Measurements from ENCODE around the gene ZSWIM1. TPM values are rescaled to one million over a fixed set of nuclear protein-coding genes. Genes with fewer than 3 reads are reported as not detected.

Gene ZSWIM1
- total and polyA plus RNA-seq, 2 of the 4 experiments (the other 2 are of a cell fraction), result 4.2 to 10.0 TPM

DNA sequence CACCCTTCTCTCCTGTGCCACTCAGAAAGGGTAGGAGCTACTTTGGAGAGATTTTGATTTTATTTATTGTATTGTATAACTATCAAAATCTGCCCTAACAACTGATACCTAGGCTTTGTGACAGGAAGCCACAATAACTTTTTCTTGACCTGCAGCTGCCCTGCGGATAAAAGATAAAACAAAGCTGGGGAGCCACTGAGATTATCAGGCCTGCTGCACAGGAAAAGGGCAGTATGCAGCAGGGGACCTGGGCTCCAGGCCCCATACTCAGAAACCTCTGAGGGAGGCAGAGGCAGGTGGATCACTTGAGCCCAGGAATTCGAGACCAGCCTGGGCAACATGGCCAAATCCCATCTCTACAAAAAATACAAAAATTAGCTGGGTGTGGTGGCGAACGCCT lies 48.4 kb upstream of the ZSWIM1 start:
- Histone ChIP-seq H3K4ac (ENCODE audit: low read depth, low read length) (peak overlapping the region; percentile 81; the same call in 1 of the 2 replicates), H3K4me1 (ENCODE audit: control insufficient read depth, insufficient read depth, low read length) (peaks cover 20% of the 10 kb centered on the region), H4K91ac (ENCODE audit: insufficient read depth, low read depth, low read length) (peak overlapping the region; percentile 88; the same call in 1 of the 2 replicates), H2BK5ac (ENCODE audit: low read depth, low read length, poor library complexity, severe bottlenecking) (no peak overlapping the region), H2BK120ac (ENCODE audit: low read depth, low read length) (no peak overlapping the region), H4K5ac (ENCODE audit: low read depth, low read length) (peak overlapping the region; percentile 78; the same call in 1 of the 2 replicates), H3K36me3 (ENCODE audit: control insufficient read depth, insufficient read depth, low read length) (peaks cover 9% of the 10 kb centered on the region), H2BK20ac (ENCODE audit: low read depth, low read length) (no peak overlapping the region), H3K14ac (replicated peaks; ENCODE audit: low read depth, low read length) (no peak overlapping the region; the same call in 1 of the 2 replicates), H3K9me1 (ENCODE audit: insufficient read depth, low read length) (peaks cover 17% of the 10 kb centered on the region), H4K20me1 (ENCODE audit: insufficient read depth, low read length) (no peaks in the 10 kb centered on the region), H2AK9ac (replicated peaks; ENCODE audit: low read depth, low read length, poor library complexity) (peak overlapping the region; percentile 7), H3K27ac (ENCODE audit: insufficient read depth, low read length) (peak overlapping the region; percentile 62; the same call in 1 of the 2 replicates), H2AFZ (replicated peaks; ENCODE audit: low read length, poor library complexity) (no peak overlapping the region), H2BK15ac (ENCODE audit: low read depth, low read length) (peak overlapping the region; percentile 3; the same call in 1 of the 3 replicates), H3K79me1 (ENCODE audit: low read depth in 1 of 2, low read length in 2 of 2) (peaks cover 15 to 27% of the 10 kb centered on the region in 2 experiments), H3K9me3 (ENCODE audit: control insufficient read depth, insufficient read depth, low read length) (no peaks in the 10 kb centered on the region), H2AK5ac (ENCODE audit: low read depth, low read length) (no peak overlapping the region), H3K23ac (ENCODE audit: low read depth, low read length) (no peak overlapping the region), H3K4me2 (ENCODE audit: low read depth, low read length) (peak overlapping the region; percentile 75; the same call in 1 of the 2 replicates), H3K56ac (ENCODE audit: extremely low read depth, insufficient read depth, low read length) (no peak overlapping the region), H3K18ac (ENCODE audit: low read depth, low read length) (peak overlapping the region; percentile 67; the same call in 1 of the 2 replicates), H3K4me3 (ENCODE audit: insufficient read depth, low read depth, low read length) (no peak overlapping the region), H3K27me3 (ENCODE audit: control insufficient read depth, insufficient read depth, low read length) (no peaks in the 10 kb centered on the region), H3K9ac (ENCODE audit: low read depth, low read length) (peak overlapping the region; percentile 62; the same call in 1 of the 2 replicates), H4K8ac (ENCODE audit: low read depth in 2 of 2, low read length in 2 of 2) (peak overlapping the region; percentile 68 to 96)
- dilution Hi-C loops (cut with HindIII; ENCODE audit: low sequenced_read_pairs, unreplicated experiment), result no loop called here
- 100% methylated on average over 1 of the region's 4 CpGs; no CpG with 5 or more reads in 1 of the 2 experiments for WGBS, 2 experiments (ENCODE audit: extremely low coverage in 2 of 2, insufficient read length in 1 of 2)
- ATAC-seq (ENCODE audit: low read depth) (no peak), DNase-seq (no peak)
- ChIA-PET POLR2A (ENCODE audit: unreplicated experiment) (no interaction called here), CTCF (no interaction called here)
- no TSS peak for BruUV-seq (replicated peaks)
- in situ Hi-C loops (cut with MboI; ENCODE audit: low sequenced_read_pairs), result no loop called here
- no peak for TF ChIP-seq FOS (IDR thresholded peaks at IDR 0.05; ENCODE audit: low read depth, low read length)
- TF ChIP-seq NFE2L2 (IDR thresholded peaks at IDR 0.05; ENCODE audit: low read depth, low read length), result no peak
- no peak for TF ChIP-seq MXI1 (IDR thresholded peaks at IDR 0.05; ENCODE audit: borderline replicate concordance, low read depth, low read length)
- TF ChIP-seq USF2 (IDR thresholded peaks at IDR 0.05; ENCODE audit: low read depth, low read length), result no peak
- no peak for TF ChIP-seq BHLHE40 (IDR thresholded peaks at IDR 0.05; ENCODE audit: low read depth, low read length)
- TF ChIP-seq RCOR1 (IDR thresholded peaks at IDR 0.05; ENCODE audit: insufficient replicate concordance, low read length), result no peak
- TF ChIP-seq, protein P1, sequence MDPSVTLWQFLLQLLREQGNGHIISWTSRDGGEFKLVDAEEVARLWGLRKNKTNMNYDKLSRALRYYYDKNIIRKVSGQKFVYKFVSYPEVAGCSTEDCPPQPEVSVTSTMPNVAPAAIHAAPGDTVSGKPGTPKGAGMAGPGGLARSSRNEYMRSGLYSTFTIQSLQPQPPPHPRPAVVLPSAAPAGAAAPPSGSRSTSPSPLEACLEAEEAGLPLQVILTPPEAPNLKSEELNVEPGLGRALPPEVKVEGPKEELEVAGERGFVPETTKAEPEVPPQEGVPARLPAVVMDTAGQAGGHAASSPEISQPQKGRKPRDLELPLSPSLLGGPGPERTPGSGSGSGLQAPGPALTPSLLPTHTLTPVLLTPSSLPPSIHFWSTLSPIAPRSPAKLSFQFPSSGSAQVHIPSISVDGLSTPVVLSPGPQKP (IDR thresholded peaks at IDR 0.05; ENCODE audit: borderline replicate concordance, low read depth, low read length), result no peak
- no peak for TF ChIP-seq CEBPB (IDR thresholded peaks at IDR 0.05; ENCODE audit: low read depth, low read length)
- intact Hi-C loops (cut with micrococcal nuclease), result loop anchor here (10.0 kb wide), 1 partner anchor 102 kb away; the partner anchor contains the start of gene PCIF1
